TTC549 (cell line): ENCODE results near the gene NSMF.

Source experiments
- FAIRE-seq: peaks from 2 replicates; lab custom pipeline; 2012; peaks lifted over from hg19 to GRCh38; lab: Jason Lieb, UNC

NSMF gene, protein sequence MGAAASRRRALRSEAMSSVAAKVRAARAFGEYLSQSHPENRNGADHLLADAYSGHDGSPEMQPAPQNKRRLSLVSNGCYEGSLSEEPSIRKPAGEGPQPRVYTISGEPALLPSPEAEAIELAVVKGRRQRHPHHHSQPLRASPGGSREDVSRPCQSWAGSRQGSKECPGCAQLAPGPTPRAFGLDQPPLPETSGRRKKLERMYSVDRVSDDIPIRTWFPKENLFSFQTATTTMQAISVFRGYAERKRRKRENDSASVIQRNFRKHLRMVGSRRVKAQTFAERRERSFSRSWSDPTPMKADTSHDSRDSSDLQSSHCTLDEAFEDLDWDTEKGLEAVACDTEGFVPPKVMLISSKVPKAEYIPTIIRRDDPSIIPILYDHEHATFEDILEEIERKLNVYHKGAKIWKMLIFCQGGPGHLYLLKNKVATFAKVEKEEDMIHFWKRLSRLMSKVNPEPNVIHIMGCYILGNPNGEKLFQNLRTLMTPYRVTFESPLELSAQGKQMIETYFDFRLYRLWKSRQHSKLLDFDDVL

GRCh38 chr9:137459152-137459600, at the start of gene NSMF:
Gene NSMF, minus strand, starts transcription at chr9:137459334. Its CDS starts 232 bp downstream, at chr9:137459102.
- no peak for FAIRE-seq

- FAIRE-seq, result no peak
These were observed 47.6 kb upstream of the NSMF start for GRCh38 chr9:137506702-137507171.

DNA sequence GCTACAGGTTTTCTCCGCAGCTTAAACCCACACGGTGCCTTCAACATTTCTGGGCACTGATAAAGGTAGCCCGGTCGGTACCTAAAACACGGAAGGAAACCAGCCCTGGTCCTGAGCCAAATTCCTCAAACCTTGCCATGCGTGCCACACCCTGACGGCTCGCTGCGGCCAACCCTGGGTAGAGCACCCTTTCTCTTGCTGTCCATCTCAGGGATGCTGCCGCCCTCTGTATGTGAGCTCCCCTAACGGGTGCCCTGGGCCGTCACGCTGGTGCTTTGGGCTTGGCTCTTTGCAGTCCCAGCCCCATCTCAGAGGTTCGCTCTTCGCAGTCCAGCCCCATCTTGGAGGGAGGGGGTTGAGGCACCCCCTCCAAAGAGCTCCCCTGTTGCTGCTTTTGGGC, 47.1 kb upstream of the NSMF start:
- no peak for FAIRE-seq

GRCh38 chr9:137505421-137506140, 46.4 kb upstream of the NSMF start:
- FAIRE-seq, result no peak

- FAIRE-seq, result no peak
These were observed 45.3 kb upstream of the NSMF start for GRCh38 chr9:137504432-137504777.

DNA sequence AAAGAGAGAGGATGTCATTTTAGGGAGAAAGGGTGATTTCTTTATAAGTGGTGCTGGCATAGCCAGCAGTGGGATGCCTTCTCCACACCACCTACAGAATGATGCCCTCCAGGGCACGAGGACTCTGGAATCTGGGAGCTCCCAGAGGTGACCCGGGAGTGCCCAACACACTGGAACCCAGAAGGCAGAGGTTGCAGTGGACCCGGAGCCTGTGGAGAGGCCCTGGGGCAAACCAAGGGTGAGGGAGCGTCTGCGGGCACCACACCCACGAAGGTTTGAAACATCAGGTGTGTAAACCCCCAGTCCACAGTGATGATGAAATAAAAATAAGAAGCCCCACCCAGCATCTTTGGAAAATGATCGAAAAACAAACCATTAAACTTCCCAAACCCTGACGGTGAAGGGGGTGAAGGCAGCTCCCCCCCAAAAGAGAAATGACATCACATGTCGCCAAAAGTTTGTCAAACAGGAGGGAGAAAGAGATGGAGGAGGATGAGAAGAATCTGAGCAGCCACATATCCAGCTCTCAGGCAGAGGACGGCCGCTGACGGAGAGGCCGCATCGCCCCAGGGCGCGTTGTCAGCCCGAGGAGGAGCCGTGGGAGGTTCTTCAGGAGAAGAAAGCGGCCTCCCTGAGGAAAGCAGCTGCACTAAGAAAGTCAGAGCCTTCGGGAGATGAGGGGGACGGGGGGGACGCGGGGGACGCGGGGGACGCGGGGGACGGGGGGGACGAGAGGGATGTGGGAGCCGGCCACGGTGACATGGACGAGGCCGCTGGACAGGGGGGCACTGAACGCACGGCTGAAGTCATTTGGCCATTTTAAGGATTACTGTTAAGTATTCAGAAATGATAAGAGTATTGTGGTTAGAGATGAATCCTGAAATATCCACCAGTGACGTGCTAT, 43.1 kb upstream of the NSMF start:
- no peak for FAIRE-seq

- FAIRE-seq, result no peak
These were observed 42.3 kb upstream of the NSMF start for GRCh38 chr9:137501457-137501856.

DNA sequence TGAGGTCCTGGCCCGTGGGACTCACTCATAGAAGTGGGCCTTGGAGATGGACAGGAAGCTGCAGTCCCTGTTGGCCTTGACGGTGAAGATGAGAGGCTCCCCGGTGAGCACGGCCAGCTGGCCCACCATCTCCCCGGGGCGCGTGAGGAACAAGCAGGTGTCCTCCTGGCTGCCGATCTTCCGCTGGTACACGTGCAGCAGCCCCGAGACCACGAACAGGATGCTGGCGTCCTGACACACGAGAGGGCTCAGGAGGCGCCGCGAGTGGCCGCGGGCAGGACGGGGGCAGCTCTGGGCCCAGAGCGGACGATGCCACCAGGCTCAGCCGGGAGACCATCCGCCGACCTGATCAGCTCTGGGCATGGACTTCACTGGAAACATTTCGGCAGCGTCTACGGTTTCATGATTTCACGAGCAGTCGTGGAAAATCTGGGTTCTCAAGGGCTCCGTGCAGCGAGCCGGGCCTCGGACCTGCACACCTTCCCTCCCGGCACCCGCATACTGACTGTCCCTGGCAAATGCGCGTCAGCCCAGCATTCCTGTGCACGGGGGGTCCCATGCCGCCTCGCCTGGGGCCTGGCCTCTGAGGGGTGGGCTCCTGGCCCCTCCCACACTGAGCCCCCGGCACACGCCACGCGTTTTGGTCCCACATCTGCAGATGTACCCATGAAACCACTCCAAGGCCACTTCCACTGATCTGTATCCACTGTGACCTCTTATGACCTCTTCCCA, 41.7 kb upstream of the NSMF start:
- FAIRE-seq, result no peak

DNA sequence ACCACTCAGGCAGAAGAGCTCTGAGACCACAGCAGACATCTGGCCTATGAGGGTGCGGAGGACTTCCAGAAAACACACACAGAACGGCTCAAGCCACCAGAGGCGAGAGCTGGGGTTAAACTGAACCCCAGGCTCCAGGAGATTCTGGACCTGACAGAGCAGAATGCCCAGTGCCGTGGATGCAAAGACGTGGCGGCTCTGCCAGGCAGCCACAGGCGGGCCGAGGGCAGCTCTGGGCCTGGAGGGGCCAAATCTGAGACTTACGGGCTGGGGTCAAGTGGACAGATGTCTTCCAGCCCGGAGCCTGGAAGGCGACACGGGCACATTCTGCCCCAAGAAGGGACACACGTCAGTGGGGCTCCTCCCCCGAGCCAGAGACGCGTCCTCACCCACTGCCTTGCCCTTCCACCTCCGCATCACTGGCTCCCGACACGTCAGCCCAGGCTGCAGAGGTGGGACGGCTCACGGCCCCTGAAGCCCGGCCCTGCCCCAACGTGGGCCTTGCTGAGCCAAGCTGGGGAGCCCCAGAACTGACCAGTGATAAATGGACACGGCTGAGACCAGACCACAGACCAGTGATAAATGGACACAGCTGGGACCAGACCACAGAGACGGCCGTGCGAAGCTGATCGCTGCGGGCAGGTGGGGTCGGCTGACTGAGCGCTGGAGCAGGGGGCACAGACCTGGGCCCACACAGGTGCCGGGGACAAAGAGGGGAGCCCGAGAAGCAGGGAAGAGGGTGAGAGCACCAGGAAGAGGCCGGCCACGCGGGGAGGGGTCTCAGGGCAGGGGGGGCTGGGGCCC, 40.9 kb upstream of the NSMF start:
- FAIRE-seq, result no peak

DNA sequence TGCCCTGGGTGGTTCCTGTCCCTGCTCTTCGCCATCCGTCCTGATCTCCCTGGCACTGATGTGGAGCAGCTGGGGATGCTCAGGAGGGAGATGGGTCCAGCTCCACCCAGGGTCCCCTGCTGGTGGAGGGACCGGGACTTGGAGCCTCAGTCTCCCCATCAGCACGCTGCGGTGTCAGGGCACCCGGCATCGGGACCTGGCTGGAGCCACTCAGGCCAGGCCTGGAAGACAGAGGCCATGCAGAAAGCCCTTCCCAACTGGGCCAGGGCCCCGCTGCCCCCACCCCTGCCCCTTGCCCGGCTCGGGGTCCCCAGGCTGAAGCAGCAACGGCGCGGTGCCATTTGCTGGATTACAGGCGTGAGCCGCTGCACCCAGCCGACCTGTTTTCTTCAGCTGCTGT, 40.3 kb upstream of the NSMF start:
- FAIRE-seq, result no peak

GRCh38 chr9:137498720-137499150, 39.6 kb upstream of the NSMF start:
- no peak for FAIRE-seq

- FAIRE-seq, result no peak
These were observed 39.0 kb upstream of the NSMF start for GRCh38 chr9:137497921-137498719.

GRCh38 chr9:137496601-137497375, 37.7 kb upstream of the NSMF start:
- FAIRE-seq, result no peak

GRCh38 chr9:137494550-137495351, 35.6 kb upstream of the NSMF start:
- FAIRE-seq, result no peak

GRCh38 chr9:137494104-137494544, 35.0 kb upstream of the NSMF start:
- FAIRE-seq, result no peak

DNA sequence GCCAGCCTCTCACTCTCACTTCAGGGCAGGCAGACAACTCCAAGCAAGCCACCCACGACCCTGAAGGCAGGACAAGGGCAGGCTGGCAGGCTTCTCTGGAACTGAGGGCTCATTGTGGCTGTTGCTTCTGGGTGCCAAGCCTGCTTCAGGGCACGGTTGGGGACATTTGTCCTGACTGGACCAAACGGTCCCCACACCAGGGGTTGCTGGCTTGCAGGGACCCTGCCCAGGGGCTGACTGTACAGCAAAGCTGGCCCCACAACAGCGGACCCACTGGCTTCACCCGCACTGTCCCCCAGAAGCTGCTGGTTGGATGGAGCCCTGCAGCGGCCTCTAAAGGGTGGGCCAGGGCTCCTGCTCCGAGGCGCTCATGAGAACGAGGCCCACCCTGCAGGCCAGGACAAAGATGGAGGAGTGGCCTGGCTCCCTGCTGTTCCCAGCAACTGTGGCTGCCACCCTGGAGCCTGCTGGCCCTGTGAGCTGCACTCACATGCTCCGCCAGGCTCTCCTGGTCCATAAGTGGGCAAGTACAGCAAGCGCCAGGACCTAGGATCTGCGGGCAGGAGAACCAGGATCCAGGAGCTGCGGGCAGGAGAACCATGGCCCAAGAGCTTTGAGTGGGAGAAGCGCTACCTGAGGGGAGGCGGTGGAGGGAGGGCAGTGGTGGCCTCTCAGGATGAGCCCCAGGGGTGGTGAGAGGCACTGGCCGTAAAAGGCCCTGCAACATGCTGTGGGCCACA, 34.4 kb upstream of the NSMF start:
- no peak for FAIRE-seq
